PC-3 (cell line): Measurements from ENCODE around the gene OR10A3. TPM values are rescaled to one million over a fixed set of nuclear protein-coding genes. Genes with fewer than 3 reads are reported as not detected.

Experiments used
- ATAC-seq: fragments of 200-7000 bp; cut with Tn5 transposase; 2 replicates; pipeline ENCODE4 v1.9.1; 2020; ENCODE audit warnings: mild to moderate bottlenecking, moderate library complexity
- BruUV-seq: library from RNA; stranded (reverse); fragments of 400-500 nt; replicated peaks from 2 replicates; lab custom pipeline; 2021; lab: Mats Ljungman, UMichigan
- CTCF ChIA-PET: fragments of 300-600 bp; sonication (Branson Sonifier 250); formaldehyde crosslinking; loops from one replicate; lab custom pipeline; 2022; ENCODE audit warnings: antibody characterized with exemption; lab: Charles Lee
- POLR2A ChIA-PET: fragments of 300-600 bp; sonication (Branson Sonifier 250); formaldehyde crosslinking; loops from one replicate; lab custom pipeline; 2022; ENCODE audit warnings: antibody characterized with exemption; ENCODE audit not compliant: unreplicated experiment; lab: Charles Lee
- DNase-seq: peaks from one replicate; pipeline ENCODE4 v3.0.0-alpha.2; 2015
- H2AFZ ChIP-seq: fragments of 300-600 bp; sonication (generic); 2 replicates; pipeline ENCODE4 v1.6.0; 2016; ENCODE audit warnings: antibody characterized with exemption, low read length
- H3F3A ChIP-seq: fragments of 300-600 bp; sonication (generic); one replicate; pipeline ENCODE4 v1.6.0; 2017; ENCODE audit warnings: antibody characterized with exemption, low read length, control low read depth, mild to moderate bottlenecking; ENCODE audit not compliant: unreplicated experiment
- H3K27ac ChIP-seq: fragments of 300-600 bp; sonication (generic); 2 replicates; pipeline ENCODE4 v1.5.1; 2016; ENCODE audit warnings: mild to moderate bottlenecking, low read length
- H3K27me3 ChIP-seq: fragments of 300-600 bp; sonication (generic); 2 replicates; pipeline ENCODE4 v1.6.1; 2016; ENCODE audit warnings: low read length, mixed read lengths
- H3K36me3 ChIP-seq: fragments of 300-600 bp; sonication (generic); 2 replicates; pipeline ENCODE4 v1.6.1; 2016; ENCODE audit warnings: low read depth, mixed run types, low read length, mixed read lengths
- H3K4me1 ChIP-seq: fragments of 300-600 bp; sonication (generic); 2 replicates; pipeline ENCODE4 v1.5.1; 2016; ENCODE audit warnings: low read length; ENCODE audit not compliant: insufficient read depth
- H3K4me2 ChIP-seq: fragments of 300-600 bp; sonication (generic); 2 replicates; pipeline ENCODE4 v1.6.0; 2016; ENCODE audit warnings: low read length
- H3K4me3 ChIP-seq: fragments of 300-600 bp; sonication (generic); 2 replicates; pipeline ENCODE4 v1.5.1; 2016; ENCODE audit warnings: mild to moderate bottlenecking, low read length, mixed read lengths
- H3K79me2 ChIP-seq: fragments of 300-600 bp; sonication (generic); 2 replicates; pipeline ENCODE4 v1.6.1; 2017; ENCODE audit warnings: low read length, mixed read lengths
- H3K9ac ChIP-seq: fragments of 300-600 bp; sonication (generic); 2 replicates; pipeline ENCODE4 v1.6.0; 2016; ENCODE audit warnings: mild to moderate bottlenecking, low read length
- H3K9me2 ChIP-seq: fragments of 300-600 bp; sonication (generic); replicated peaks from 2 replicates; pipeline ENCODE4 v1.6.1; 2016; ENCODE audit warnings: mixed run types, low read length, mixed read lengths
- H3K9me3 ChIP-seq: fragments of 300-600 bp; sonication (generic); 2 replicates; pipeline ENCODE4 v1.6.1; 2016; ENCODE audit warnings: low read length, mixed read lengths
- H4K20me1 ChIP-seq: fragments of 300-600 bp; sonication (generic); 2 replicates; pipeline ENCODE4 v1.6.1; 2016; ENCODE audit warnings: low read length, mixed read lengths
- EZH2 ChIP-seq: fragments of 300-600 bp; sonication (generic); IDR thresholded peaks from one replicate; pipeline ENCODE4 v1.6.1; 2017; ENCODE audit warnings: antibody characterized with exemption, mild to moderate bottlenecking, low read length; ENCODE audit not compliant: unreplicated experiment
- EZH2phosphoT487 ChIP-seq: fragments of 300-600 bp; sonication (generic); IDR thresholded peaks from 2 replicates; pipeline ENCODE4 v1.6.1; 2018; ENCODE audit warnings: mild to moderate bottlenecking, antibody characterized with exemption, low read length, borderline replicate concordance
- intact Hi-C: fragments of 100-400 bp; cut with micrococcal nuclease; formaldehyde crosslinking; loops from 2 replicates; pipeline ENCODE4 v1.9.0; 2023
- total RNA-seq: library from RNA; depleted of rRNA; stranded (reverse); fragments of >200 nt; gene quantifications from 2 replicates; pipeline ENCODE4 v1.2.3, GENCODE V29; 2014
- TF ChIP-seq, protein P1 (sequence below): fragments of 300-600 bp; sonication (generic); conservative IDR thresholded peaks from 2 replicates; pipeline ENCODE4 v1.5.1; 2017; ENCODE audit warnings: antibody characterized with exemption, low read depth, mild to moderate bottlenecking, low read length

Gene OR10A3
- total RNA-seq, 1 experiment from 2014 or later, result not detected

DNA sequence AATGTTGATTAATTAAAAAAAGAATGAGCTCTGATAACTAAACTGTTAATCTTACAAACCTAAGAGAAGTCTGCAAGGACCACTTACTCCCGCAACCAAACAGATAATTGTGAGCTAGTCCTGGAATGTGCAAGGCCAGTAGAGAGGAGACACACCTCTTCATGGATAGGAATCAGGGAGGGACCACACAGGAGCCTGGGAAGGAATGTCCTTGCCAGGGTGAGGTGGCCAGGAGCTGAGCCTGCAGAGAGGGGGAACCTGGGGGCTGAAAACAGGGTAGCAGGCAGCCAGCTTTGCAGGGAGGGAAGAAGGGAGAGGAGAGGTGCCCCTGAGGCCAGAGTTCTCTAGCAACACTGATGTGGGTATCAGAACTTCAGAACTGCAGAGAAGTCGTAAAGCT lies 33.2 kb upstream of the OR10A3 start:
- Histone ChIP-seq H2AFZ (0 out of 2 replicates have a peak overlapping the region, but pooled peaks have one; percentile 30), H3K27ac (no peak overlapping the region), H3K27me3 (no peaks in the 10 kb centered on the region), H3K4me3 (no peak overlapping the region), H3K4me2 (no peak overlapping the region), H4K20me1 (no peaks in the 10 kb centered on the region), H3K4me1 (peaks cover 50% of the 10 kb centered on the region), H3K9me2 (no peaks in the 10 kb centered on the region), H3K9ac (no peak overlapping the region), H3K36me3 (no peaks in the 10 kb centered on the region), H3F3A (no peaks in the 10 kb centered on the region), H3K79me2 (no peaks in the 10 kb centered on the region), H3K9me3 (0 out of 2 replicates have a peak, but pooled peaks cover 3% of the 10 kb centered on the region)
- TF ChIP-seq, protein P1, sequence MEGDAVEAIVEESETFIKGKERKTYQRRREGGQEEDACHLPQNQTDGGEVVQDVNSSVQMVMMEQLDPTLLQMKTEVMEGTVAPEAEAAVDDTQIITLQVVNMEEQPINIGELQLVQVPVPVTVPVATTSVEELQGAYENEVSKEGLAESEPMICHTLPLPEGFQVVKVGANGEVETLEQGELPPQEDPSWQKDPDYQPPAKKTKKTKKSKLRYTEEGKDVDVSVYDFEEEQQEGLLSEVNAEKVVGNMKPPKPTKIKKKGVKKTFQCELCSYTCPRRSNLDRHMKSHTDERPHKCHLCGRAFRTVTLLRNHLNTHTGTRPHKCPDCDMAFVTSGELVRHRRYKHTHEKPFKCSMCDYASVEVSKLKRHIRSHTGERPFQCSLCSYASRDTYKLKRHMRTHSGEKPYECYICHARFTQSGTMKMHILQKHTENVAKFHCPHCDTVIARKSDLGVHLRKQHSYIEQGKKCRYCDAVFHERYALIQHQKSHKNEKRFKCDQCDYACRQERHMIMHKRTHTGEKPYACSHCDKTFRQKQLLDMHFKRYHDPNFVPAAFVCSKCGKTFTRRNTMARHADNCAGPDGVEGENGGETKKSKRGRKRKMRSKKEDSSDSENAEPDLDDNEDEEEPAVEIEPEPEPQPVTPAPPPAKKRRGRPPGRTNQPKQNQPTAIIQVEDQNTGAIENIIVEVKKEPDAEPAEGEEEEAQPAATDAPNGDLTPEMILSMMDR, result no peak
- TF ChIP-seq EZH2phosphoT487 (no peak), EZH2 (no peak)
- ATAC-seq (peak; percentile 26; the same call in 1 of the 2 replicates), DNase-seq (peak; percentile 62)
- POLR2A ChIA-PET, result no interaction called here
- BruUV-seq, result no TSS peak
- intact Hi-C loops, result no loop called here
- CTCF ChIA-PET, result interaction anchor here (1.0 to 1.4 kb wide), 2 partner anchors 13 to 70 kb away, joined by 5 to 6 read pairs; partner anchors contain the start of gene EIF3F

DNA sequence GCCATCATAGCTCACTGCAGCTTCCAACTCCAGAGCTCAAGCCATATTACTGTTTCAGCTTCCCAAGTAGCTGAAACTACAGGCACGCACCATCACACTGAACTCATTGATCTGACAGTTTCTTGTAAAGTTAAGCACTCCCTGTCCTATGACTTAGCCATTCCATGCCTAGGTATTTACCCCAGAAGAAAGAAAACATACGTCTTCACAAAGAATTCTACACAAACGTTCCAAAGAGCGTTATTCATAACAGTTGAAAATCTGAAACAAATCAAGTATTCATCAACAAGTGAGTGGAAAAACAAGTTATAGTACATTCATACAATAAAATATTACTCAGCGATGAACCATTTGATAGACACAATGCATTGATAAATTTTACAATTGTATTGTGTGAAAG lies 31.5 kb upstream of the OR10A3 start:
- no peaks in the 10 kb centered on the region for H3F3A ChIP-seq
- no peaks in the 10 kb centered on the region for H3K9me2 ChIP-seq
- no TSS peak for BruUV-seq
- no peak overlapping the region for H3K9ac ChIP-seq
- ATAC-seq (peak; percentile 54), DNase-seq (peak; percentile 91)
- 0 out of 2 replicates have a peak, but pooled peaks cover 3% of the 10 kb centered on the region for H3K9me3 ChIP-seq
- H3K36me3 ChIP-seq, result no peaks in the 10 kb centered on the region
- H3K4me2 ChIP-seq, result peak overlapping the region; percentile 72
- H3K27ac ChIP-seq, result peak overlapping the region; percentile 90
- intact Hi-C loops, result no loop called here
- H3K4me3 ChIP-seq, result peak overlapping the region; percentile 23; the same call in 1 of the 2 replicates
- POLR2A ChIA-PET, result interaction anchor here (0.6 to 0.7 kb wide), 3 partner anchors 18 to 1544 kb away, joined by 3 to 4 read pairs (median 4); no protein-coding TSS in a partner anchor
- TF ChIP-seq EZH2phosphoT487 (no peak), EZH2 (no peak)
- TF ChIP-seq, protein P1, result no peak
- no peaks in the 10 kb centered on the region for H4K20me1 ChIP-seq
- peak overlapping the region; percentile 66 for H2AFZ ChIP-seq
- H3K27me3 ChIP-seq, result no peaks in the 10 kb centered on the region
- H3K4me1 ChIP-seq, result peaks cover 49% of the 10 kb centered on the region
- no peaks in the 10 kb centered on the region for H3K79me2 ChIP-seq
- CTCF ChIA-PET, result interaction anchor here (0.9 kb wide), 1 partner anchor 14 kb away, joined by 3 read pairs; the partner anchor contains the start of gene EIF3F

DNA sequence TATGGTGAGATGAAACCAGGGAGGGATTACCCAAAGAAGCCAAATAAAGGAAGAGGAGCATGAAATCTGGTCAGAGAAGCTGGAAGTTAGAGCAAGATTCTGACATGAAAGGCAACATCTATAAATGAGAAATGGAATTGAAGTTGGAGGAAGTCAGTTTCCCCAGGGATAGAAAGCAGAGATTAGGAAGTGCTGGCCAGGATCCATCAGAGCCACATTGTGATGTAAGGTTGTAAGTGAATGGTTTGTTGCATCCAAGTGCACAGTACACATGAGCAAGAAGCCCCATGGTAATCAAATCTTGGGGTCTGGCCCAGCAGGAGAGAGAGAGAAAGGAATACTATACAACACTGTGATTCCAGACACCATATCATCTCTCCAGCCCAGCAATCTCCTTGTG lies 30.3 kb upstream of the OR10A3 start:
- TF ChIP-seq EZH2, result no peak
- TF ChIP-seq, protein P1, result no peak
- TF ChIP-seq EZH2phosphoT487, result no peak
- no peak for ATAC-seq
- Histone ChIP-seq H3K4me1 (peaks cover 46% of the 10 kb centered on the region), H3K79me2 (no peaks in the 10 kb centered on the region), H3F3A (no peaks in the 10 kb centered on the region), H4K20me1 (no peaks in the 10 kb centered on the region), H3K27me3 (no peaks in the 10 kb centered on the region), H3K9me2 (no peaks in the 10 kb centered on the region), H3K9ac (no peak overlapping the region), H3K27ac (peak overlapping the region; percentile 90; the same call in 1 of the 2 replicates), H3K4me3 (no peak overlapping the region), H3K36me3 (no peaks in the 10 kb centered on the region), H2AFZ (no peak overlapping the region), H3K9me3 (0 out of 2 replicates have a peak, but pooled peaks cover 3% of the 10 kb centered on the region), H3K4me2 (no peak overlapping the region)
- no TSS peak for BruUV-seq
- intact Hi-C loops, result no loop called here
- ChIA-PET POLR2A (no interaction called here), CTCF (no interaction called here)
- no peak for DNase-seq
